Activated T-cell treated with anti-CD3 and anti-CD28 coated beads for 24 hours (primary cell): ENCODE results near the gene ESRRB.

Experiments used
- DNase-seq: peaks from one replicate; pipeline ENCODE4 v3.0.0-alpha.2; 2020; ENCODE audit warnings: low read depth

The ESRRB gene

DNA sequence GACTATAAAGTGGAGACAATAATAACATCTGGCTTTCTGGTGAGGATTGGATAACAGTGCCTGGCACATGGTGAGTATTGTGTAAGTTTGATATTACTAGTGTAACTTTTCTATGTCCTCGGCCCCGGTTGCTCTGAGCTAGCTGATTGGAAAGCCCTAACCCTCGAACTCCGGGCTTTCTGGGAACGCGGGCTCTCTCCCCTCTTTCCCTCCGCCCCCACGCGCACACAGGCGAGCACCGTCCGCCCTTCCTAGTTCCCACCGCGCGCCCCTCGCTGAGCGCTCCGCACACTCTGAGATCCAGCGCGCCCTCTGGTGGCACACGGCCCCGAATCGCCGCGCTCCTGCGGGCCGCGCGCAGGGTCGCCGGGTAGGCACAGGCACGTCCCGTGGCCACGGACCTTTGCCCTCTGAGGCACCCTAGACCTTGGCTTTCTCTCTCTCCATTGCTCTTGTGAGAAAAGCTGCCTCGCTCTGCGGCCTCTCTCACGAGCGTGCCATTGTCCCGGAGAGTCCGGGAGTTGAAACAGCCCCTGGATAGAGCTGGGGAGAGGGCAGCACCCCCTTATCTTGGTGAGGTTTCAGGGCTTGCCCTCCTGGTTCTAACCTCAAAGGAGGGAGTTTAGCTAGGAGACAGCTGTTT, 23.2 kb upstream of the ESRRB start:
- DNase-seq: peak; percentile 24

DNA sequence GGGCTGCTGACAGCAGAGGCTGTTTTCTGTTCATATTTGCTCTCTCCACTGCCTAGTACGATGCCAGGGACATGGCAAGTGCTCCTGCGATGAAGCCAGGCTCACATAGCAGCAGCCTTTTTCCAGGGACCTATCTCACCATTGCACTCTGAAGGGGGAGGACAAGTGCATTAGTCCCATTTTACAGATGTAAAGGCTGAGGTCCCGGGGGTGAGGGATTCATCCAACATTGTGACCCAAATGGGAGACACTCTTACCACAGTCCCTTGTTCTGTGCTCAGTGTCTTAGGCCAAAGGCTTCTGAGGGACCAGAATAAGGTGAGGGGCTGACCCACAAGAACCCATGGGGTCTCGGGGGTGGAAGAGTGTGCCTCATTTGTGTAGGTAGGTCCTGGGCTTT, 21.6 kb upstream of the ESRRB start:
- DNase-seq: no peak

DNA sequence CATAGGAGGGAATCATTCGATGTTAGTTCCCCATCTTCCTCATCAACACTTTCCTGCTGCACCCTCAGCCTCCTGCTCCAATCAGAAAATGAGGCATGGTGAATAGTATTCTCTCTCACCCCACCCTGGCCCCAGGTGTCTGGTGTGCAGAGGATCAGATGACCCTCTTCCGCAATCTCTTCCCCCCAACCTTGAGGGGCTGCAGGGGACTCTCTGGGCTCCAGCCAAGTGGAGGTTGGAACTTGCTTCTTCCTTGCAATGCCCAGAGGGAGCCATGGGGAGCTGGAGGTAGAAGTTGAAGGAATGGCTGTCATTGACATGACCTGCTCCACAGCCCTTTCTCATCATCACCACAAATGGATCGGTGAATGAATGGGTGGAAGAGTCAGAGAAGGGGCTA, 20.2 kb upstream of the ESRRB start:
- no peak for DNase-seq

DNA sequence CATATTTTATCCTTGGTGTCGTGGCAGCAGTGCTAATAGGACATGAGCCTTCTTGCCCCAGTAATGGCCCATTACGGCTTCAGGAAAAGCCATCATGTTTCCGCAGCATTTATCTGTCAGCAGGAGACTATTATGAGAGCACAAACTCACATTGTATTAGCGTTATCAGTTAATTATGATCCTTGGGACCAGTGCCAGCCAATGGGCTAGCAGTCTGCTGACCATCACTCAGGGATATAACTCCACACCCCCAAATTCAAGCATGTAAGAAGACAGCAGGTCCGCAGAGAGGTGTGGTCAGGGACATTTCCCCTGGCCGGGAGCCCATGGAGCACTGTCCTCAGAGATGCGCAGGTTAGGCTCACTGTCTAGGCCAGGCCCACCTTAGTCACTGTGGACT, 4.9 kb upstream of the ESRRB start:
- no peak for DNase-seq

DNA sequence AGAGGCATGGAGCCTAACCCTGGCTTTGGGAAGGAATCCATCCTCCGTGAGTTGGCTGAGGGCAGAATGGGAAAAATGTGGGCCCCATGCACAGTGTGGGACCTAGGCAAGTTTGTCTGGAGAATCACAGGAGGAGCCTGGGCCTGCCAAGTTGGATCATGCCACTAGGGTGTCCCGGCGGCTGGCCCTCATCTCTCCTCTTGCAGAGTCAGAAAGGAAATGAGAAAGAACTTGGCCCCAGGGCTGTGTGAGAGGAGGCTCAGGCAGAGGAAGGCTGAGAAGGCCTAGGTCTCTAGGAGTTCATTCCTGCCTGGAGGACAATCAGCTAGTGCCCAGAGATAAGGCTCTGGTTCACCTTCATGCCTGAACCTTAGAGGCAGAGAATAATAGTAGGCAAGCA, 2.5 kb upstream of the ESRRB start:
- no peak for DNase-seq

DNA sequence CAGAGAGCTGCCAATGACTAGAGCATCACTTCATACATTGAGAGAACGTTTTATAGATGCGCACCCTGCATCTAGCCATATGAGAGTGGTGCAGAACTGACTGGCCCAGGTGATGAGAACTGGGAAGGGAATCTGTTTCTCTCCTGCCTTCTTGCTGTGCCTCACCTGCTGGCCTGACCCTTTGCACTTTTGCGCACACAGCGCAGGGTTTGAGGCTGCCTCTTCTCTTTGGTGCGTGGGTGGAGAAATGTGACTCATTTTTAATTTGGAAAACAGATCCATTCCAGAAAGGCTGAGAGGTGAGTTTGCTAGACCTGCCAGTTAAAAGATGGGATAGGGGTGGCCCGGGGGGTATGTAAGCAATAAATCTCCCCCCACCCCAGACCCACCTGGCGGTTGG, 453 bp upstream of the ESRRB start:
- no peak for DNase-seq

DNA sequence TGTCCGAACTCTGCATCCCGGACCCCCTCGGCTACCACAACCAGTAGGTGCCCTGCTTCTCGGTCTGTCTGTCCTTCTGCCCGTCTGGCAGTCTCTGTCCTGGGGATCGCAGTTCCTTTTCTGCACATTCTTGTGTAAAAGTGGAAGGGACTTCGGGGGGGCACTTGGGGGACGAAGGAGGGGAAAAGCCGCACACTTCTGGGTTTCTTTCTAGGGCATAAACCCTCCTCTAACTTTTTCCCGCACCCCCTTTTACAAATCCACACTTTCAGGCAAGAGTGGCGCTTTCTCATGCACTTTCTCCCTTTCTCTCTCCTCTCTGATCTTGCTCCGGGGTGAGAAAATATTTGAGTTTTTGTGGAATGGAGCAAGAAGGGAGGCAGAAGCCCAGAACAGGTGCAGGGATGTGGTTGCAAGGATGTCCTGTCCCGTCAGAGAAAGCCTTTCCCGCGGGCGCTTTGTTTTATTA, 506 bp downstream of the ESRRB start:
- no peak for DNase-seq

DNA sequence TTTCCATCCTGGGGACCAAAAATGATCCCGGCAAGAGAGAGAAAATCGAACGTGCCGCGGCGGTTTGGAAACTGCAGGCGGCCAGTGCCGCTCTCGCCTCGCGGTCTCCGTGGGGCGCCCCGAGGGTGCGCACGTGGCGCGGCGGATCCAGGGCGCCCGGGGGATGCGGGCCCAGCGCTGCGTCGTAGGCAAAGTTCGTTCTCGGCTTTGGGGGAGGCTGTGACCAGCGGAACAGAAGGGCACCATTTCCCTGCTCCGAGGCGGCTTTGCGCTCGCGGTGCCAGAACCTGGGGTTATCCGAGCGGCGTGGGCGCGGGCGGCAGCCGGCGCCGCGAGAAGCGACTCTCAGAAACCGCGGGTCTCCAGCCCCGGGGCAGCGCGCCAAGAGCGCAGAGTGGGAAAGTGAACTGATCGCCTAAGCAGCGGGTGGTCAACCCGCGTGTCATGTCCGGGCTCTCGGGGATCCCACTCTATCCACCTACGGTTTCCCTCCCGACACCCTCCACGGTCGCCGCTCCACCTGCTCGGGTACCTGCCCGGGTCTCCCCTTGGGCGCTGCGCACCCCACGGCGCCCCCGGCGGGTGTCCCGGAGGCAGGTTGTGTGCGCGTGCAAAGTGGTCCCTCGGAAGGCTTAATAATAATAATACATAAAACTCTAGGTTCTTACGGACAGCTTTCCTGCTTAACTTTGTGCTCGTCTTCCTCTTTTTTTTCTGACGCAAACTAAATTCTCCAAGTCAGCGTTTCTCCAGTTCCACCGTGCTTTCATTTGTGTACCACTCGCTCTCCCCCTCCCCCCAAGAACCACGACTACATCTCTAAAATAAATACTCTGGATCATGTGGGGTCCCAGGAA, 1.2 kb downstream of the ESRRB start:
- no peak for DNase-seq

DNA sequence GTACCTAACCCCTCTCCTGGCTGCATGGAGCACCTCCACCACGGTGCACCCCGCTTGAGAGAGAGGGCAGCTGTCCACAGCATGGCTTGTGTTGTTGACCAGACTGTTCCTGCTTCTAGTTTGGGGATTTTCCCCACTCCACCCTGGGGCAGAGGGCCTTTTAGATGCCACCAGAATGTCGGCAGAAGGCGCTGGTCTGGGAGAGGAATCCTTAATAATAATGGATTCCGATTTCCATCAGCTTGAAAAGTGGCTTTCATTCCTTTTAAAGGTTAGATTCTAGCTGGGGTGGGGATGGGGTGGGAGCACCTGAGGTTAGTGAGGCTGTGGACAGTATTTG, 1.8 kb downstream of the ESRRB start:
- DNase-seq: no peak

DNA sequence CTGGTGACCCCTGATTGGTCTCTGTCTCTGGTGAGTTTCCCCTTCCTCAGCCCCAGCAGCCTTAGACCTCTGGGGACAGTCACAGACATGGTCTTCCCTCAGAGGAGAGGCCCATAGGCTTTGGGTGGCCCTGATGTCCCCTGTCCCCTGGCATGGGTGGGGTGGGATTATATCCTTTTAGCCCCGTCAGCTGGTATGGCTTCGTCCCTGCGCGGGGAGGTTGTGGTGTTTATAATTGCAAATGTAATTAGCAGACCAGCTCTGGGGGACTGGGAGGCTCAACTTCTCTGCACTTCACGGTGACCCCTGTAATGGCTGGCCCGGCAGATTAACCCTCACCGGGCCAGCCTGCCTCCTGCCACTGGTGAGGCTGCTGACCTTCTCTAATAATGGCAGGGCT, 5.1 kb downstream of the ESRRB start:
- no peak for DNase-seq

DNA sequence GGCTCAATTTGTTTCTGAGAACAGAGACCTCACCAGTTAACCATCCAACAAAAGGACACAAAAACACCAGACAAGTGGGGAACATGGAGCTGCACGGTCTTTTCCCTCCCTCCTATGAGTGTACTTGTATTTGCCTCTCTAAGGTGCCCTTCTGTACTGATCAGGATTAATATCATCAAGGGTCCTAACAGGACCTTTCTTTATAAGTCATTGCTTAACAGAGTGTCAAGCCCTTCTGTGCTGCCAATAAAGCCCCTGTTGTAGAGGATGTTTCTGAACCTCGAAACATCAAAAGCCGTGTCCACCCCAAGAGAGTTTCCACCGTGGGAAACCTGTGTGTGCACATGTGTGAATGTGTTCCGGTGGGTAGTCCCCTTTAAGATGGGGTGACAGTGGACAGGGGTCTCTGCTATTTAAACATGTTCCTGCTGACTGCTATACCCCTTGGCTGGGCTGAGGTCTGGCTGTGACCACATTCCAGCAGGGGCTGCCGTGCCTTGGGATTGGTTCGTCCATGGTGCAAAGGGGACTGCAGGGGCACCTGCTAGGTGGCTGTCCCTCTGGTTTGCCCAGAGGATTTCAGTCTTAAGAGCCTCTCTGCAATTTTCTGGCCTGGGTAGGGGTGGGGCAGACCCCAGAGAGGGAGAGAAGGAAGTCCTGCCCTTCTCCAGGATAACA, 6.0 kb downstream of the ESRRB start:
- DNase-seq: no peak

DNA sequence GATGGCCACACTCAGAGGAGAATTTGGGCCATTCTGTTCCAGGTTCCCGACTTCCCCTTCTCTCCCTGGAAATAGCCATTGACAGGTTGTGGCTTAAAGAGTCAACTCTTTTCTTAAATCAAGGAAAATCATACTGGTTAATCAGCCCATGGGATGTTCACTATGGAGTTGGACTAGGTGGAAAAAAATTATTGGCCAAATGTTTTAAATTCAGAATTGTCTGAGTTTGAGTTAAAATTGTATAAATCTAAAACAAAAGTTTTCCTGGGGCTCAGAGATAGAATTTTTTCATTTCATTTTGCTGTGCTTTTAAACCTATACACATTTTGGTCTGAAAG, 6.5 kb downstream of the ESRRB start:
- DNase-seq: no peak

DNA sequence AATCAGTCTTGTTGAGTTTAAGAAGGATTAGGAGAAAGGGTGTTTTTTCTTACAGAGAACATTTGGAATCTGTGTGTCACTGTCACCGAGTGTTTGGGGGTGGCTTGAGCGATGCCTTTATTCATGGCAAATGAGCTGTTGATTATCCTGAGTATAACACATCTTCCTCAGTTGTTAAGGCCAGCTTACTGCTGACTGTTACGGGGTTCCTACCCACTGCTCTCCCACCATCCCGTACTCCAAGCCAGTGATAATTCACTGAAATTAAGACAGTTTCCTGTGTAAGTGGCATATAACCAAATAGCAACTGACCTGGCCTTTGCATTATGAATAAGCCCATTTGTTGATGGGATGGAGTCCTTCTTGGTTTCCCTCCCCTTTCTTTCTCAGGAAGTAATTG, 9.5 kb downstream of the ESRRB start:
- no peak for DNase-seq

DNA sequence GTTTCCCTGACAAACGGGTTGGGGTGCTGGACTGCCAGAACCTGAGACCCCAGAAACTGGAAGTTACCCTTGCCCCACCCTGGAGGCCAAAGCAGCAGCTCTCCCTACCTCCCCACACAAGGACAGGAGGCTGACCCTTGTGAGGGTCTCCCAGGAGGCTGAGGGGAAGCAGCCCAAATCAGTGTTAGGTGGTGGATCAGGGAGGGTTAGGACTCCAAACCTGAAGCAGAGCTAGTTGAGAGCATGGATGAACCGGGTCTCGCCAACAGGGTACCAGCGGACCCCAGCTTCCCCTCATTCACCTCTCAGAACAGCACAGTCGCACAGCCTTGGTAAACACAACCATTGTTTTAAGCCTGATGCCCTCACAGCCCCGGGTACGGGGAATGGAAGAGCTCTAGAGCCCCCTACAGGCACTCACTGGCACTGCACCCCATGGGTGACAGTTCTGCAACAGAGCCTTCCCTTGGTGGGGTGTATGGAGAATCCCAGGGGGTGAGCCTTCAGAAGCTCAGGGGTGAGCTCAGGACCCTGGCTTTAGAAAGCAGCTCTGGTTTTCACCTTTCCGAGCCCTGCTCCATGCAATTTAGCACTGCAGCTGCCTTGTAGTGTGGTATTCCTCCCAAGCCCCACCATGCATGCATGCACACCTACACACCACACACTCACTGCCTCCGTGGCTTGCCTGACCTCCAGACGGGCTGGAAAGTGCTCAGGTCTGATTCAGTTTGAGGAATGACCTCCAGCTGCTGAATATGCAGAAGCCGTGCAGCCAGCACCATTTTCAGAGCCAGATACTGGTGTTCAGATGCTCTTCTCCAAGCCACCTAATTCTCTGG, 11.2 kb downstream of the ESRRB start:
- DNase-seq: peak; percentile 53

DNA sequence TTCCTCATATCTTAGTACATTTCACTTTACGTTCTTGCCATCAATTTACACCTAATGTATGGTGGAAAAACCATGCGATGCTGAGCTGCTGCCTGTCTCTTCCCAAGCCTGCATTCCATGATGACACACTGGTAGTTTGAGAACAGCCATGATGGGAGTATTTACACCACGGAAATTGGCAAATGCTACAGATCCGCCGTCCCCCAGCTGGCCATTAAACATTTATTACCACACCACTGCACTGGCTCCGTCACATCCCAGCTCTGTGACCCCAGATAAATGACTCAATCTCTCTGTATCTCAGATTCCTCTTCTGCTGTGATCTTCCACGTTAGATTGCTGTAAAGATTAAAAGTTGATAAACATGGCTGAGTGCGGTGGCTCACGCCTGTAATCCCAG, 13.9 kb downstream of the ESRRB start:
- no peak for DNase-seq

DNA sequence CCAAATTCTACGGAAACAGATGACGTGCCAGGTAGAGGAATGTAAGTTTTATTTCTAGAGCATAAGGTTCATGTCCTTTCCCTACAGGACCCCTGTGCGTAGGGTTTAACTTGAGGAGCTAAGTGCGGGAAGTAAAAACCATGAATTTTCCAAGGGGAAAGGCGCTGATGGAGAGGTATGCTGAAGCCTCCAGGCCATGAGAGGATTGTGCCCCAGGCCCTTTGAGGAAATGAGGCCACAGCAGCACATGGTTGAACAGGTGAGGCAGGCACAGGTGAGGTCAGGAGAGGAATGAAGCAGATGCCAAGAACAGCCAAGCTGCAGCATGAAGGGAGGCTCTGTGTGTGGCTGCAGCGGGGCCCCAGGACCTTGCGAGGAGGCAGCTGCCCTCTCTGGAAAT, 14.7 kb downstream of the ESRRB start:
- DNase-seq: no peak

DNA sequence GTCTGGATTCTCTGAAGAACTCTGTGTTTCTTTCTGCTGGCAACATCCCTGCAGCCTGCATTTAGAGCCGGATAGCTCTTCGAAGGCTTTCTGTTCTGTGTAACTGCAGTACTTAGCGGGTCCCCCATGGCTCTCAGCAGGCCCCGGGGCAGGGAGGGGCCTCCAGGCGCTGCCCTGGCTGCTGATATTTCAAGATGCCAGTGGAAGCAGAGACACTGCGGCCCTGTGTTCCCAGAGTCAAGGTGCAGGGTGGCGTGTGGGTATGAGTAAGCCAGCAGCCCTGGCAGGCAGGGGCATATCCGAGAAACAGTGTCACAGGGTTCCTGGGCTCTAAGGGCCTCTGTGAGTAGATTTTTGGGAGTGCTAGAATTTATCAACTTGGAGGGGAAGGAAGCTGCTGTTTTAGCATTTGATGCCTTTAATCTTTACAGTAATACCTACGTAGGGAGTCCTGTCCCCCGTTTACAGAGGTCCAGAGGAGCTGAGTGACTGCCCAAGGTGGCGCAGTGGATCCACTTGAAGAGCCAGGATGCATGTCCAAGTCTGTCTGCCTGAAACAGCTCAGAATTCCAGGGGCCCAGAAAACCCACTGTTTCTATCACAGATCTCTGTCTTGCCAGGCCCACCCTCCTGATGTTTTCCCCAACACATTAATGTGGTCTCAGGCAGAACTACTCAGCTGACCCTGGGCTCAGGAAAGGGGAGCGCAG, 16.2 kb downstream of the ESRRB start:
- no peak for DNase-seq

DNA sequence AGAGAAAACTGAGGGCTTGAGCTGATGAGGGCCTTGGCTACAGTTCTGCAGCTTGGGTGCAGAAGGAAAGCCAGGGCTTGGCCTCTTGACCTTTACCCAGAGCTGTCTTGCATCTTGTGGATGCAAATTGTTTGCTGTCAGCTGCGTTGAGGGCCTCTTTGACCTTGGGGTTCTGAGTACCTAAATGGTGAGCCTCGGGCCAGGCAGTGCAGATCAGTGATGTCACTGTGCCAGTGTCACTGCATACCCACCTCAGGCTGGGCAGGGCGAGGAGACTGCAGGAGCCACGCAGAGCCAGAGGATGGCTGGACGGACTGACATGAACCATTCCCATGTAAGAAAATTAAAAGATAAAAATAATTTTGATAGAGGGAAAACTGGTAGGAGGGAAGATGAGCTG, 18.6 kb downstream of the ESRRB start:
- DNase-seq: no peak

DNA sequence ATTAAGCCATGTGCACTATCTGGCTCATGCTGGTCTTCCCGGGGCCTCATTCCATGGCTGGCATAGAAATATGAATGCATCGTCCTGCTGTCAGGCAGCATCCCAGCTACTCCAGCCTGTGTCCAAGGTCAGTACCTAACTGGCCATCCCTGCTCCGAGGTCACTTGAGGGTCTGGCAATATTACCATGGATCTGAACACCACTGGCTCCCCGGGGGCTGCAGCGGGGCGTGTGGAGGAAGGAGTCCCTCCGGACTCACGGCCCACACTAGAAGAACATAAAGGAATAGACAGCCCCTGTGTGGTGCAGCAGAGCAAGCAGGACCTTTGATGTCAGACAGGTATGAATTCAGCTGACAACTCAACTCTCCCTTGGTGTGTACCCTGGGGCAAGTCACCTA, 19.2 kb downstream of the ESRRB start:
- no peak for DNase-seq

DNA sequence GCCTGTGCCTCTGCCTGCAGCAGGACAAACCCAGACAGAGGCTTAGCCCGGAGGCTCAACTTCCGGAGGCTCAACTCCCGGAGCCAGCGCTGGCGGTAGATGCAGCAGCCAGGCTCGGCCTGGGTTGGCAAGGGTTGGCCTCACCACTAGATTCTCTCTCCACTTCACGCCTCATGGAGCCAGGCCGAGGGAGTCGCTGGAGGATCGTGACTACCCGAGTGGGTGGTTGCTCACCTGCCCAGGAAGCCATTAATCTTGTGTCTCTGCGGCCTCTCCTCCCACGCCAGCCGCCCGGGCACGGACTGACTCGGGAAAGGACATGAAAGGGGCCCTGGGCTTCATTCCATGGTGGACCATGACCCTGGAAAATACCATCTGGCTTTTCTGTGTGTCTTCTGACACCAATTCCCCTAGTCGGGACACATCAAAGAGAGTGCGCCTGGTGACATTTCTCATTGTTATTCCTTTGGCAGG, 20.8 kb downstream of the ESRRB start:
- no peak for DNase-seq

DNA sequence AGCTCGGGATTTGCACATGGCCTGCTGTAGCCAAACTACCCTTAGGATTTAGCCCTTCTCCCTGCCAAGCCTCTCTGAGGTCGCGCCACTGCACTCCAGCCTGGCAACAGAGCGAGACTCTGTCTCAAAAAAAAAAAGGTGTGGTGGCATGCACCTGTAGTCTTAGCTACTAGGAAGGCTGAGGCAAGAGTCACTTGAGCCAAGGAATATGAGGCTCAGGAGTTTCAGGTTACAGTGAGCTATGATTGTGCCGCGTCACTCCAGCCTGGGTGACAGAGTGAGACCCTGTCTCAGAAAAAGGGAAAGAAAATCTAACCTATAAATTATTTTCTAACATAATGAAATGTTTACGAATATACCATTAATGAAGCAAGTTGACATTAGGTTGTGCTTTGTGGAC, 29.7 kb downstream of the ESRRB start:
- no peak for DNase-seq
